HG03520 (cell line): ENCODE results near the gene MYD88.

ENCODE experiments used
- ATAC-seq: cut with Tn5 transposase; IDR thresholded peaks from one replicate; pipeline ENCODE4 v1.9.1; 2021; ENCODE audit warnings: mild to moderate bottlenecking, moderate library complexity; ENCODE audit not compliant: unreplicated experiment

Gene MYD88

GRCh38 chr3:38163841-38164642 is 25.6 kb downstream of the MYD88 start:
- ATAC-seq: no peak

- peak; percentile 15 for ATAC-seq
Observed at GRCh38 chr3:38164643-38164951, 26.1 kb downstream of the MYD88 start.

GRCh38 chr3:38164952-38165721 is 26.7 kb downstream of the MYD88 start, which contains the start of gene OXSR1:
TSS of gene OXSR1 (plus strand) at chr3:38165537. CDS start at chr3:38165877, 340 bp downstream.
- peak; percentile 88 for ATAC-seq

GRCh38 chr3:38165722-38166387 is 27.4 kb downstream of the MYD88 start:
- ATAC-seq: no peak

- ATAC-seq: no peak
Observed at GRCh38 chr3:38167591-38167990, 29.1 kb downstream of the MYD88 start.

GRCh38 chr3:38168151-38169026 is 29.9 kb downstream of the MYD88 start:
- ATAC-seq: no peak

- no peak for ATAC-seq
Observed at GRCh38 chr3:38169027-38169317, 30.5 kb downstream of the MYD88 start.

GRCh38 chr3:38170722-38171121 is 32.3 kb downstream of the MYD88 start:
- ATAC-seq: no peak

GRCh38 chr3:38171622-38172021 is 33.2 kb downstream of the MYD88 start:
- no peak for ATAC-seq

GRCh38 chr3:38173834-38174418 is 35.5 kb downstream of the MYD88 start:
- ATAC-seq: peak; percentile 57

- no peak for ATAC-seq
Observed at GRCh38 chr3:38177181-38177580, 38.7 kb downstream of the MYD88 start.

- no peak for ATAC-seq
Observed at GRCh38 chr3:38186781-38187180, 48.3 kb downstream of the MYD88 start.

- no peak for ATAC-seq
Observed at GRCh38 chr3:38190481-38190881, 52.0 kb downstream of the MYD88 start.
